Measurements from ENCODE around the gene WFDC9. TPM values are rescaled to one million over a fixed set of nuclear protein-coding genes. Genes with fewer than 3 reads are reported as not detected.

WFDC9 gene
- total RNA-seq, 2 experiments from 2014 or later, result not detected

DNA sequence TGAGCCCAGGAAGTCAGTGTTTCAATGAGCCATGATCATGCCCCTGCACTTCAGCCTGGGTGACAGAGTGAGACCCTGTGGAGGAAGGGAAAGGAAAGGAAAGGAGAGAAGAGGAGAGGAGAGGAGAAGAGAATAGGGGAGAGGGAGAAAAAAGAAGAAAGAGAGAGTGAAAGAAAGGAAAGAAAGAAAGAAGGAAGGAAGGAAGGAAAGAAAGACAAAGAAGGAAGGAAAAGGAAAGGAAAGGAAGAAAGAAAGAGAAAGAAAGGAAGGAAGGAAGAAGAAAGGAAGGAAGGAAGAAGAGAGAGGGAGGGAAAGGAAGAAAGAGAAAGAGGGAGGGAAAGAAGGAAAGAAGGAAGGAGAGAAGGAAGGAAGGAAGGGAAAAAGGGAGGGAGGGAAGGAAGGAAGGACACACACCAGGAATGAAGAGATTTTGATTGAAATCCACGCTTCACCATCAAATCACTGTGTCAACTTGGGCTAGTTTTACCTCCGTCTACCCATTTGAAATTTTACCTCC is 66.3 kb downstream of the WFDC9 start:
- peaks cover 0 to 12% of the 10 kb centered on the region in 2 experiments for H3K27me3 ChIP-seq (ENCODE audit: control insufficient read depth in 1 of 2, insufficient read depth in 2 of 2, low read length in 2 of 2)
- ChIA-PET CTCF (no interaction called here), POLR2A (no interaction called here)
- Mint-ChIP-seq H3K36me3 (ENCODE audit: low read depth) (no peaks in the 10 kb centered on the region), H3K9me3 (no peaks in the 10 kb centered on the region), H3K4me3 (no peak overlapping the region), H3K27me3 (peaks cover 42% of the 10 kb centered on the region), H3K27ac (no peak overlapping the region), H3K4me1 (ENCODE audit: low read depth) (no peaks in the 10 kb centered on the region)
- no peak overlapping the region for H3K27ac ChIP-seq (ENCODE audit: low read depth in 1 of 2, low read length in 2 of 2)
- ATAC-seq (ENCODE audit: poor library complexity) (no peak), DNase-seq (no peak)
- H3K4me1 ChIP-seq (ENCODE audit: insufficient read depth, low read length), result no peaks in the 10 kb centered on the region
- no peaks in the 10 kb centered on the region for H3K9me3 ChIP-seq (ENCODE audit: control insufficient read depth in 1 of 2, insufficient read depth in 1 of 2, low read length in 2 of 2)
- no peak overlapping the region for H3K4me3 ChIP-seq (ENCODE audit: low read length)
- no peaks in the 10 kb centered on the region for H3K36me3 ChIP-seq (ENCODE audit: insufficient read depth, low read length)
- intact Hi-C loops (cut with DNase I, micrococcal nuclease), result loop anchor here in 1 of 2 experiments (5.0 kb wide), 1 partner anchor 843 kb away; no protein-coding TSS in a partner anchor
- TF ChIP-seq CTCF (IDR thresholded peaks at IDR 0.05), result no peak

Other genes with a start within 250 kb of the WFDC9 start
- 10 to 100 TPM; 13.2 to 15.7 TPM for gene DBNDD2, start 223.0 kb downstream of the WFDC9 start, total RNA-seq
- gene PIGT, start 215.1 kb downstream of the WFDC9 start, total RNA-seq, result 100 to 1,000 TPM; 157 to 163 TPM
- gene WFDC2, start 161.5 kb downstream of the WFDC9 start, total RNA-seq, result not detected
- not detected for gene SPINT3, start 115.7 kb downstream of the WFDC9 start, total RNA-seq
- not detected for gene WFDC6, start 91.8 kb downstream of the WFDC9 start, total RNA-seq
- gene EPPIN, start 83.9 kb downstream of the WFDC9 start, total RNA-seq, result not detected
- not detected for gene WFDC8, start 52.0 kb downstream of the WFDC9 start, total RNA-seq
- not detected for gene WFDC10A, start 1.5 kb downstream of the WFDC9 start, total RNA-seq
- gene WFDC11, start 39.0 kb upstream of the WFDC9 start, total RNA-seq, result not detected
- gene WFDC13, start 70.8 kb upstream of the WFDC9 start, total RNA-seq, result not detected
- gene WFDC10B, start 73.7 kb upstream of the WFDC9 start, total RNA-seq, result not detected
- not detected for gene SPINT4, start 91.1 kb upstream of the WFDC9 start, total RNA-seq
- not detected for gene WFDC3, start 160.6 kb upstream of the WFDC9 start, total RNA-seq
- gene DNTTIP1, start 160.7 kb upstream of the WFDC9 start, total RNA-seq, result 10 to 100 TPM in 1 of 2 experiments, 1 to 10 TPM in 1; 9.3 to 10.4 TPM
- under 1 TPM; 0.52 to 0.64 TPM for gene UBE2C, start 181.4 kb upstream of the WFDC9 start, total RNA-seq
- gene TNNC2, start 196.0 kb upstream of the WFDC9 start, total RNA-seq, result 1 to 10 TPM; 1.2 to 1.5 TPM
- under 1 TPM; 0.36 to 0.89 TPM for gene SNX21, start 202.5 kb upstream of the WFDC9 start, total RNA-seq
- gene ACOT8, start 226.1 kb upstream of the WFDC9 start, total RNA-seq, result 10 to 100 TPM; 19.1 to 19.9 TPM
- under 1 TPM; 0.36 to 0.44 TPM for gene ZSWIM3, start 226.3 kb upstream of the WFDC9 start, total RNA-seq
- gene ZSWIM1, start 249.9 kb upstream of the WFDC9 start, total RNA-seq, result 10 to 100 TPM in 1 of 2 experiments, 1 to 10 TPM in 1; 9.3 to 10.7 TPM

Data from CD4-positive, alpha-beta T cell (primary cell).